IPS-NIHi7 (cell line): ENCODE results near the gene KRT16.
"Not testable (repeated sequence)": the region's sequence is repeated elsewhere in the genome, so short reads cannot be mapped to it uniquely, and the experiment has no call there.

ENCODE experiments used
- DNase-seq: peaks from one replicate; pipeline ENCODE4 v3.0.0; 2012; ENCODE audit warnings: mixed read lengths; ENCODE audit errors: extremely low spot score

Gene KRT16

GRCh38 chr17:41615454-41615853, 2.9 kb upstream of the KRT16 start:
- DNase-seq, result peak; percentile 36

- DNase-seq, result not testable (repeated sequence)
These were observed 2.2 kb upstream of the KRT16 start for GRCh38 chr17:41614767-41615166.

- DNase-seq, result no peak
These were observed 1.5 kb upstream of the KRT16 start for GRCh38 chr17:41614098-41614497.

GRCh38 chr17:41613277-41614082, 913 bp upstream of the KRT16 start:
- no peak for DNase-seq

- DNase-seq, result no peak
These were observed 1.5 kb downstream of the KRT16 start for GRCh38 chr17:41610965-41611640.

GRCh38 chr17:41610061-41610517, 2.5 kb downstream of the KRT16 start:
- DNase-seq, result not testable (repeated sequence)

- DNase-seq, result not testable (repeated sequence)
These were observed 5.6 kb downstream of the KRT16 start for GRCh38 chr17:41606930-41607329.

GRCh38 chr17:41602524-41602923, 10.0 kb downstream of the KRT16 start:
- no peak for DNase-seq

- DNase-seq, result no peak
These were observed 12.2 kb downstream of the KRT16 start for GRCh38 chr17:41600318-41600717.

- DNase-seq, result no peak
These were observed 12.9 kb downstream of the KRT16 start for GRCh38 chr17:41599680-41600079.

GRCh38 chr17:41595585-41595984, 17.0 kb downstream of the KRT16 start:
- DNase-seq, result no peak

- no peak for DNase-seq
These were observed 18.1 kb downstream of the KRT16 start for GRCh38 chr17:41594363-41594915.

GRCh38 chr17:41593306-41593981, 19.1 kb downstream of the KRT16 start:
- no peak for DNase-seq

GRCh38 chr17:41592601-41593305, 19.8 kb downstream of the KRT16 start:
- DNase-seq, result no peak

- DNase-seq, result no peak
These were observed 23.3 kb downstream of the KRT16 start for GRCh38 chr17:41589301-41589700.

- DNase-seq, result no peak
These were observed 24.3 kb downstream of the KRT16 start for GRCh38 chr17:41588126-41588810.

GRCh38 chr17:41586863-41587495, 25.6 kb downstream of the KRT16 start, which contains the start of gene KRT14:
Gene KRT14 (minus strand): TSS chr17:41586895. CDS start chr17:41586834, 61 bp downstream.
- DNase-seq, result no peak

GRCh38 chr17:41585301-41586056, 27.1 kb downstream of the KRT16 start:
- DNase-seq, result no peak

- not testable (repeated sequence) for DNase-seq
These were observed 28.1 kb downstream of the KRT16 start for GRCh38 chr17:41584331-41584927.
